IMR-90 (cell line): Measurements from ENCODE around the gene HTATSF1. TPM values are rescaled to one million over a fixed set of nuclear protein-coding genes. Genes with fewer than 3 reads are reported as not detected.

Source experiments
- ATAC-seq: fragments of 200-7000 bp; cut with Tn5 transposase; 2 replicates; pipeline ENCODE4 v1.9.1; 2020; ENCODE audit warnings: low read depth, mild to moderate bottlenecking, moderate library complexity
- BruUV-seq: library from RNA; stranded (reverse); fragments of 400-500 nt; replicated peaks from 2 replicates; lab custom pipeline; 2021; lab: Mats Ljungman, UMichigan
- CTCF ChIA-PET: fragments of 300-600 bp; formaldehyde crosslinking; extraction: SDS; loops from one replicate; lab custom pipeline; 2021; ENCODE audit warnings: antibody characterized with exemption; lab: Yijun Ruan, JAX
- POLR2A ChIA-PET: fragments of 300-600 bp; sonication (Branson Sonifier 250); formaldehyde crosslinking; loops from one replicate; lab custom pipeline; 2022; ENCODE audit warnings: antibody characterized with exemption; ENCODE audit not compliant: unreplicated experiment; lab: Charles Lee
- DNase-seq: peaks from one replicate; pipeline ENCODE4 v3.0.0; 2013
- H2AFZ ChIP-seq: replicated peaks from 2 replicates; pipeline ENCODE3; 2013; ENCODE audit warnings: low read length, mild to moderate bottlenecking; ENCODE audit not compliant: poor library complexity
- H2AK5ac ChIP-seq: 2 replicates; pipeline ENCODE4 v1.6.1; 2013; ENCODE audit warnings: low read depth, low read length, inconsistent platforms
- H2AK9ac ChIP-seq: replicated peaks from 2 replicates; pipeline ENCODE3; 2013; ENCODE audit warnings: mild to moderate bottlenecking, low read depth, low read length, moderate library complexity; ENCODE audit not compliant: poor library complexity
- H2BK120ac ChIP-seq: 2 replicates; pipeline ENCODE4 v1.6.1; 2013; ENCODE audit warnings: low read depth, low read length, inconsistent platforms
- H2BK15ac ChIP-seq: 3 replicates; pipeline ENCODE4 v1.6.1; 2013; ENCODE audit warnings: low read depth, low read length, inconsistent platforms
- H2BK20ac ChIP-seq: 2 replicates; pipeline ENCODE4 v1.6.1; 2013; ENCODE audit warnings: low read depth, mild to moderate bottlenecking, inconsistent platforms, low read length, moderate library complexity
- H2BK5ac ChIP-seq: 2 replicates; pipeline ENCODE4 v1.6.1; 2013; ENCODE audit warnings: mild to moderate bottlenecking, low read depth, low read length, inconsistent platforms; ENCODE audit not compliant: poor library complexity, severe bottlenecking
- H3K14ac ChIP-seq: replicated peaks from 2 replicates; pipeline ENCODE4 v1.6.1; 2013; ENCODE audit warnings: low read depth, low read length, inconsistent platforms
- H3K18ac ChIP-seq: 2 replicates; pipeline ENCODE4 v1.6.1; 2013; ENCODE audit warnings: low read depth, low read length, control low read depth
- H3K23ac ChIP-seq: 2 replicates; pipeline ENCODE4 v1.6.1; 2013; ENCODE audit warnings: low read depth, low read length, inconsistent platforms
- H3K27ac ChIP-seq: 2 replicates; pipeline ENCODE4 v1.5.1; 2013; ENCODE audit warnings: mild to moderate bottlenecking, control low read depth, low read length; ENCODE audit not compliant: insufficient read depth
- H3K27me3 ChIP-seq: 2 replicates; pipeline ENCODE4 v1.6.1; 2013; ENCODE audit warnings: low read length; ENCODE audit not compliant: control insufficient read depth, insufficient read depth
- H3K36me3 ChIP-seq: 2 replicates; pipeline ENCODE4 v1.6.1; 2013; ENCODE audit warnings: low read length, mixed read lengths; ENCODE audit not compliant: control insufficient read depth, insufficient read depth
- H3K4ac ChIP-seq: 2 replicates; pipeline ENCODE4 v1.6.1; 2013; ENCODE audit warnings: low read depth, low read length, inconsistent platforms
- H3K4me1 ChIP-seq: 2 replicates; pipeline ENCODE4 v1.6.1; 2013; ENCODE audit warnings: low read length, mixed read lengths; ENCODE audit not compliant: control insufficient read depth, insufficient read depth
- H3K4me2 ChIP-seq: 2 replicates; pipeline ENCODE4 v1.6.1; 2013; ENCODE audit warnings: low read depth, mild to moderate bottlenecking, control low read depth, low read length, moderate library complexity
- H3K4me3 ChIP-seq: 2 replicates; pipeline ENCODE4 v1.5.1; 2013; ENCODE audit warnings: low read depth, mild to moderate bottlenecking, control low read depth, low read length, moderate library complexity; ENCODE audit not compliant: insufficient read depth
- H3K56ac ChIP-seq: 2 replicates; pipeline ENCODE4 v1.6.1; 2013; ENCODE audit warnings: low read length, inconsistent platforms; ENCODE audit not compliant: insufficient read depth; ENCODE audit errors: extremely low read depth
- H3K79me1 ChIP-seq, 2 experiments: 2 replicates each; pipeline ENCODE4 v1.6.1; 2013; ENCODE audit warnings: low read length in 2 of 2, inconsistent platforms in 1 of 2, low read depth in 1 of 2
- H3K9ac ChIP-seq: 2 replicates; pipeline ENCODE4 v1.6.1; 2013; ENCODE audit warnings: low read depth, low read length, control low read depth
- H3K9me1 ChIP-seq: 2 replicates; pipeline ENCODE4 v1.6.1; 2013; ENCODE audit warnings: low read length, inconsistent platforms; ENCODE audit not compliant: insufficient read depth
- H3K9me3 ChIP-seq: 2 replicates; pipeline ENCODE4 v1.6.1; 2013; ENCODE audit warnings: low read length; ENCODE audit not compliant: control insufficient read depth, insufficient read depth
- H4K20me1 ChIP-seq: 2 replicates; pipeline ENCODE4 v1.6.1; 2013; ENCODE audit warnings: low read length, inconsistent platforms; ENCODE audit not compliant: insufficient read depth
- H4K5ac ChIP-seq: 2 replicates; pipeline ENCODE4 v1.6.1; 2013; ENCODE audit warnings: mild to moderate bottlenecking, low read depth, low read length, control low read depth
- H4K8ac ChIP-seq, 2 experiments: 2 replicates each; pipeline ENCODE4 v1.6.1; 2013; ENCODE audit warnings: low read depth in 2 of 2, low read length in 2 of 2, control low read depth in 1 of 2, inconsistent platforms in 1 of 2
- H4K91ac ChIP-seq: 2 replicates; pipeline ENCODE4 v1.6.1; 2013; ENCODE audit warnings: low read depth, low read length, inconsistent platforms; ENCODE audit not compliant: insufficient read depth
- CEBPB ChIP-seq: IDR thresholded peaks from 2 replicates; pipeline ENCODE4 v1.6.1; 2012; ENCODE audit warnings: low read depth, low read length, improper control_type of control experiment
- CTCF ChIP-seq: conservative IDR thresholded peaks from 2 replicates; pipeline ENCODE4 v1.5.1; 2012; ENCODE audit warnings: mild to moderate bottlenecking, low read depth, low read length, improper control_type of control experiment
- ELK1 ChIP-seq: fragments of 150-350 bp; IDR thresholded peaks from 2 replicates; pipeline ENCODE4 v1.6.1; 2016; ENCODE audit warnings: low read depth, mild to moderate bottlenecking, low read length, moderate library complexity, borderline replicate concordance
- MAZ ChIP-seq: IDR thresholded peaks from 2 replicates; pipeline ENCODE4 v1.6.1; 2012; ENCODE audit warnings: low read depth, mild to moderate bottlenecking, low read length, improper control_type of control experiment, moderate library complexity, borderline replicate concordance
- NFE2L2 ChIP-seq: fragments of 150-350 bp; IDR thresholded peaks from 2 replicates; pipeline ENCODE4 v1.6.1; 2016; ENCODE audit warnings: low read depth, mild to moderate bottlenecking, low read length
- RCOR1 ChIP-seq: IDR thresholded peaks from 2 replicates; pipeline ENCODE4 v1.6.1; 2012; ENCODE audit warnings: mild to moderate bottlenecking, low read length, improper control_type of control experiment; ENCODE audit not compliant: insufficient replicate concordance
- RFX5 ChIP-seq: IDR thresholded peaks from 2 replicates; pipeline ENCODE4 v1.8.0; 2012; ENCODE audit warnings: low read depth, mild to moderate bottlenecking, low read length, moderate library complexity
- USF2 ChIP-seq: fragments of 150-350 bp; IDR thresholded peaks from 2 replicates; pipeline ENCODE4 v1.6.1; 2017; ENCODE audit warnings: mild to moderate bottlenecking, antibody characterized with exemption, low read length, low read depth
- WGBS, 2 experiments: methylation state at CpG; one replicate each; pipeline versions ENCODE4 v1.1.5 to v1.1.7; 2013; ENCODE audit warnings: missing lambda C conversion rate in 2 of 2; ENCODE audit not compliant: insufficient read length in 1 of 2; ENCODE audit errors: extremely low coverage in 2 of 2; 5-methylcytosine and 5-hydroxymethylcytosine counted together
- dilution Hi-C: fragments of 300-500 bp; cut with HindIII; formaldehyde crosslinking; loops from one replicate; pipeline ENCODE4 v1.14.3; 2018; ENCODE audit warnings: low sequenced_read_pairs; ENCODE audit not compliant: unreplicated experiment
- in situ Hi-C: fragments of 300-500 bp; cut with MboI; formaldehyde crosslinking; loops from 3 replicates; pipeline ENCODE4 v1.14.3; 2019; ENCODE audit warnings: low sequenced_read_pairs, inconsistent platforms, mixed read lengths
- intact Hi-C: fragments of 100-400 bp; cut with micrococcal nuclease; formaldehyde crosslinking; loops from 2 replicates; pipeline ENCODE4 v1.10.0; 2022
- polyA plus RNA-seq, 3 experiments: library from polyadenylated mRNA; depleted of rRNA; stranded (reverse); fragments of >200 nt; gene quantifications; 2 replicates each; pipeline ENCODE4 v1.2.3, GENCODE V29; 2012; ENCODE audit warnings: low replicate concordance in 1 of 3
- total RNA-seq: library from RNA; depleted of rRNA; stranded (reverse); fragments of >200 nt; gene quantifications from 2 replicates; pipeline ENCODE4 v1.2.3, GENCODE V29; 2012

The HTATSF1 gene
- total and polyA plus RNA-seq, 2 of the 4 experiments (the other 2 are of a cell fraction): 6.8 to 19.0 TPM

- Histone ChIP-seq H2BK15ac (no peak overlapping the region), H4K91ac (no peak overlapping the region), H4K20me1 (no peaks in the 10 kb centered on the region), H3K14ac (no peak overlapping the region), H3K56ac (no peak overlapping the region), H3K9me1 (no peaks in the 10 kb centered on the region), H3K27me3 (peaks cover 2% of the 10 kb centered on the region), H2BK20ac (no peak overlapping the region), H4K8ac (no peak overlapping the region), H3K4me1 (no peaks in the 10 kb centered on the region), H3K36me3 (no peaks in the 10 kb centered on the region), H3K4me3 (no peak overlapping the region), H3K18ac (no peak overlapping the region), H3K9ac (no peak overlapping the region), H3K23ac (no peak overlapping the region), H2AFZ (no peak overlapping the region), H3K4me2 (no peak overlapping the region), H3K4ac (no peak overlapping the region), H2BK5ac (no peak overlapping the region), H3K27ac (no peak overlapping the region), H2AK9ac (no peak overlapping the region), H3K79me1 (no peaks in the 10 kb centered on the region), H2AK5ac (no peak overlapping the region), H4K5ac (no peak overlapping the region), H2BK120ac (no peak overlapping the region), H3K9me3 (no peaks in the 10 kb centered on the region)
- in situ Hi-C loops: no loop called here
- no peak for ATAC-seq
- 29% methylated on average over 3 of the region's 8 CpGs; no CpG with 5 or more reads in 1 of the 2 experiments for WGBS, 2 experiments
- dilution Hi-C loops: no loop called here
- BruUV-seq: no TSS peak
- intact Hi-C loops: no loop called here
- POLR2A ChIA-PET: no interaction called here
- no peak for DNase-seq
- no peak for TF ChIP-seq CTCF
- TF ChIP-seq RCOR1: no peak
- TF ChIP-seq USF2: no peak
- no peak for TF ChIP-seq NFE2L2
- TF ChIP-seq ELK1: no peak
- TF ChIP-seq MAZ: no peak
- no peak for TF ChIP-seq CEBPB
- TF ChIP-seq RFX5: no peak
- CTCF ChIA-PET: no interaction called here
Measured at GRCh38 chrX:136528645-136529315, 31.4 kb downstream of the HTATSF1 start.
